ENCODE measurements around the gene RAB3C.
A peak's percentile ranks its signal among the peaks of the same experiment; 100 is the strongest.
"Not testable (repeated sequence)": the region's sequence is repeated elsewhere in the genome, so short reads cannot be mapped to it uniquely, and the experiment has no call there.

The RAB3C gene, protein sequence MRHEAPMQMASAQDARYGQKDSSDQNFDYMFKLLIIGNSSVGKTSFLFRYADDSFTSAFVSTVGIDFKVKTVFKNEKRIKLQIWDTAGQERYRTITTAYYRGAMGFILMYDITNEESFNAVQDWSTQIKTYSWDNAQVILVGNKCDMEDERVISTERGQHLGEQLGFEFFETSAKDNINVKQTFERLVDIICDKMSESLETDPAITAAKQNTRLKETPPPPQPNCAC

DNA sequence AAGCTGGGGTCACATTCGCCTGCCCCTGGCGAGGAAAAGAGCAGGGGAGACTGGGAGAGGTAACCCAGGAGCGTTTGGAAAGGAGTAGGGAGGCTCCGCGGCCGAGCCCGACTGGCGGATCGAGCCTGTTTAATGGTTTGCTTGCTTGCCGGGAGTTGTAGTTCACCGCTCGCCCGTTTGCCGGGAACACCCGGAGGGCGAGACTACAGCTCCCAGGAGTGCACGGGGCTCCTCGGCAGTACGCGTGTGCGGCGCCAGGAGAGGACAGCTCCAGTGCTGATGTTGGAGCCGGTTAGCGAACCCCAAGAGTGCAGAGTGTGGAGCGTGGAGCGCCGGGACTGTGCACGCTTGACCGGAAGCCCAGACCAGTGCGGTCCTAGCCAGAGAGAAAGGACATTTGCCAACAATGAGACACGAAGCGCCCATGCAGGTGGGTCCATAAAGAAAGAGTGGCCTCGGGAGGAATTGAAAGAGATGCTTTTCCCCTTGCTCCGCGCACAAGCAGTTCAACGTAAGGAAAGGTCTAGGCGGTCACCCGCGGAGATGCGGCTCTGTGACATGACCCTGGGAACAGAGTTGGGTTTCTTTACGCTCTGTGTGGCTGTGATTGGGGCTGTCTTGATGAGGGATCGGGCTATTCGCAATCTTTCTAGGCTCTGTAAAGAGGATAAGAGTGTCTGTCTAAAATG, at the start of gene RAB3C:
Gene RAB3C (plus strand): TSS at position 273 of the 689 bp plus-strand sequence. CDS start 134 bp downstream, at position 407.
- Histone ChIP-seq H3K4me3 (ENCODE audit: low read length) (peak within 1 kb of the TSS; percentile 81), H3K9ac (ENCODE audit: low read length) (peak within 1 kb of the TSS; percentile 58), H3K9me3 (ENCODE audit: control insufficient read depth, low read length) (no peaks in the 10 kb centered on the region), H3K27me3 (ENCODE audit: control insufficient read depth, insufficient read depth, low read length) (peaks cover 9% of the 10 kb centered on the region), H3K36me3 (ENCODE audit: control insufficient read depth, insufficient read depth, low read length) (no peaks in the 10 kb centered on the region), H3K4me1 (ENCODE audit: control insufficient read depth, insufficient read depth, low read length) (peaks cover 10% of the 10 kb centered on the region)

DNA sequence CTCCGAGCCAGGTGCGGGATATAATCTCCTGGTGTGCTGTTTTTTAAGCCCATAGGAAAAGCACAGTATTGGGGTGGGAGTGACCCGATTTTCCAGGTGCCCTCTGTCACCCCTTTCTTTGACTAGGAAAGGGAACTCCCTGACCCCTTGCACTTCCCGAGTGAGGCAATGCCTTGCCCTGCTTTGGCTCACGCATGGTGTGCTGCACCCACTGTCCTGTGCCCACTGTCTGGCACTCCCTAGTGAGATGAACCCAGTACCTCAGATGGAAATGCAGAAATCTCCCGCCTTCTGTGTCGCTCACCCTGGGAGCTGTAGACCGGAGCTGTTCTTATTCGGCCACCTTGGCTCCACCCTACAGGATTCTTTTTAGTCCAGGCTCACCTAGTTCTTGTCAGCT, 40.9 kb upstream of the RAB3C start:
- H3K36me3 ChIP-seq (ENCODE audit: control insufficient read depth, insufficient read depth, low read length); H3K4me3 ChIP-seq (ENCODE audit: low read length); H3K9ac ChIP-seq (ENCODE audit: low read length); H3K27me3 ChIP-seq (ENCODE audit: control insufficient read depth, insufficient read depth, low read length); H3K9me3 ChIP-seq (ENCODE audit: control insufficient read depth, low read length); H3K4me1 ChIP-seq (ENCODE audit: control insufficient read depth, insufficient read depth, low read length): not testable (repeated sequence)

DNA sequence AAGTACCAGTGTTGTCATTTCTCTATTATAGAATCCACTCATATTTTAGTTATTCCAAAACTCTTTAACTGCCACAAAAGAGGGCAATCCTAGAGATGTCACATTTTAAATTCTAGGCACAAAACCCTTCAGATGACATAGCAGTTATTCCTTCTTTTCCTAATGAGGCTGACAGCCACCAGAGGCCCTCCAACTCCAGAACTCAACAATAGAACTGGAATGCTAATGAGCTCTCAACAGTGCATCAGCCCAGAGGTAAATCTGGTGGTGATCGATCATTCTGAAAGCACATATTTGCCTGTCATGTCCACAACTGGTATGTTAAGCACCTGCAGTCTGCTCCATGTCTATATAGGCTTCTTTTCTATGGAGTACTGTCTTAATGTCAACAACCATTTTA, 40.2 kb upstream of the RAB3C start:
- Histone ChIP-seq H3K36me3 (ENCODE audit: control insufficient read depth, insufficient read depth, low read length) (no peaks in the 10 kb centered on the region), H3K4me1 (ENCODE audit: control insufficient read depth, insufficient read depth, low read length) (no peaks in the 10 kb centered on the region), H3K27me3 (ENCODE audit: control insufficient read depth, insufficient read depth, low read length) (no peaks in the 10 kb centered on the region), H3K4me3 (ENCODE audit: low read length) (no peak overlapping the region), H3K9me3 (ENCODE audit: control insufficient read depth, low read length) (no peaks in the 10 kb centered on the region), H3K9ac (ENCODE audit: low read length) (no peak overlapping the region)

DNA sequence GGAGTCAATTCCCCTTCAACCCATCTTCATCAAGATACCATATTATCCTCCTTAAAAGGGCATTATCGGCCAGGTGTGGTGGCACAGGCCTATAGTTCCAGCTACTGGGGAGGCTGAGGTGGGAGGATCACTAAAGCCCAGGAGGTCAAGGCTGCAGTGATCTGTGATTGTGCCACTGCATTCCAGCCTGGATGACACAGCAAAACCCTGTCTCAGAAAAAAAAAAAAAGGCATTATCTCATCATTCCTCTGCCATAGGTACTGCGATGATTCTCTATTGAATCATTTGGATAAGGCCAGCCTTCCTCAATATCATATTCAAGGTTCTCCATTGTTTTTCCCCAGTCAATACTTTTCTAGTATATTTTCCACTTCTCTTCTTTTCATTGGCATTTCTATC, 39.2 kb upstream of the RAB3C start:
- no peaks in the 10 kb centered on the region for H3K36me3 ChIP-seq (ENCODE audit: control insufficient read depth, insufficient read depth, low read length)
- no peak overlapping the region for H3K9ac ChIP-seq (ENCODE audit: low read length)
- no peaks in the 10 kb centered on the region for H3K4me1 ChIP-seq (ENCODE audit: control insufficient read depth, insufficient read depth, low read length)
- H3K27me3 ChIP-seq (ENCODE audit: control insufficient read depth, insufficient read depth, low read length) = no peaks in the 10 kb centered on the region
- no peak overlapping the region for H3K4me3 ChIP-seq (ENCODE audit: low read length)
- H3K9me3 ChIP-seq (ENCODE audit: control insufficient read depth, low read length) = no peaks in the 10 kb centered on the region

DNA sequence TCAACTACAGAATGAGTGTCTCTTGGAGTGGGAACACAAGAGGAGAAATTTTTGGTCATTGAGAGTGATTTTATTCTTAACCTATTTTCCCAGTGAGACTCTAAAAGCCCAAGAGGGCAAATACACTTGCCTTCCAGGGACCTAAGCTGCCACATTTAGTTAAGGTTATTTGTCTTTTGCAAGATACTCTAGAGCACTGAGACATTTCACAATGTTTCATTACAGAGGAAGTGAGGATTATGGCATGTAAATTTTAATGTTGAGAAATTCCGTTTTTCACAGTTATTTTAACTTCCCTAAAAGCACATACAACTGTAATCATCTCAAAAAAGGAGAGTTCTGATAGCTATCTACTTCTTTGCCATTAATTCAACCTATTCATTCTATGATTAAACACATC, 38.7 kb upstream of the RAB3C start:
- no peak overlapping the region for H3K4me3 ChIP-seq (ENCODE audit: low read length)
- no peak overlapping the region for H3K9ac ChIP-seq (ENCODE audit: low read length)
- no peaks in the 10 kb centered on the region for H3K9me3 ChIP-seq (ENCODE audit: control insufficient read depth, low read length)
- H3K36me3 ChIP-seq (ENCODE audit: control insufficient read depth, insufficient read depth, low read length) = no peaks in the 10 kb centered on the region
- no peaks in the 10 kb centered on the region for H3K27me3 ChIP-seq (ENCODE audit: control insufficient read depth, insufficient read depth, low read length)
- no peaks in the 10 kb centered on the region for H3K4me1 ChIP-seq (ENCODE audit: control insufficient read depth, insufficient read depth, low read length)

DNA sequence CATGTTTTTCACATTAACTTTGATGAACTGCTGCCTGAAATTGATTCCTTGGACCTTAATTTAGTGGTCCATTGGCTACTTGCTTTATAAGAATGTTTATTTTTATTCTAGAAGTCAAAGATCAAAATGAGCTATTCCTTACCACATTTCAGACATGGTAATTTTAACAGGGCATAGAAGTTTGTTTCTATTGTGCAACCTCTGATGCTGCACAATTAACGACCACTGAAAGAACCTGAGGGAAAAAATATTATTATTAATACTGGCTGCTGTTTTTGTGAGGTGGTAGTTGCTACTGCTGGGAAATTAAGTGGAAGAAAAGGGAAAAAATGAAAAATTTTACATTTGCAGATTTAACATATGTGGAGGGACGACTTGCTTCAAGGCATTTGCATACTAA, 37.9 kb upstream of the RAB3C start:
- no peak overlapping the region for H3K4me3 ChIP-seq (ENCODE audit: low read length)
- H3K36me3 ChIP-seq (ENCODE audit: control insufficient read depth, insufficient read depth, low read length) = no peaks in the 10 kb centered on the region
- H3K27me3 ChIP-seq (ENCODE audit: control insufficient read depth, insufficient read depth, low read length) = no peaks in the 10 kb centered on the region
- H3K4me1 ChIP-seq (ENCODE audit: control insufficient read depth, insufficient read depth, low read length) = no peaks in the 10 kb centered on the region
- H3K9ac ChIP-seq (ENCODE audit: low read length) = no peak overlapping the region
- H3K9me3 ChIP-seq (ENCODE audit: control insufficient read depth, low read length) = no peaks in the 10 kb centered on the region

DNA sequence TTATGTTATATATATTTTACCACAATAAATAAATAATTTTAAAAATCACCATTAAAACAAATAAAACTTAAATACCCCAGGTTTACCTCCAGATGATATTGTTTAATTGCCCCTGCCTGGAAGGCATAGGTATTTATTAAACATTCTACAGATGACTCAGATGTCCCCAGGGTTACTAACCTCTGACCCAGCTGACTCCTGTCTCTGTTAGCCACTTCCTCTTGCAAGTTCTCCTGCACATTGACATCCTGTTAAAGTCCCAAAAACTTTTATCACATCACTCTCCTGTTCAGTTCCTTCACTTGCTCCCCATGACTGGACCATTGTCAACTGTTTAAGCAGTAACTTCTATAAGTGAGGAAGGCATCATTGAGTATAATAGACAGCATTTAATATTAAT, 37.0 kb upstream of the RAB3C start:
- H3K9ac ChIP-seq (ENCODE audit: low read length) = no peak overlapping the region
- H3K4me1 ChIP-seq (ENCODE audit: control insufficient read depth, insufficient read depth, low read length) = no peaks in the 10 kb centered on the region

DNA sequence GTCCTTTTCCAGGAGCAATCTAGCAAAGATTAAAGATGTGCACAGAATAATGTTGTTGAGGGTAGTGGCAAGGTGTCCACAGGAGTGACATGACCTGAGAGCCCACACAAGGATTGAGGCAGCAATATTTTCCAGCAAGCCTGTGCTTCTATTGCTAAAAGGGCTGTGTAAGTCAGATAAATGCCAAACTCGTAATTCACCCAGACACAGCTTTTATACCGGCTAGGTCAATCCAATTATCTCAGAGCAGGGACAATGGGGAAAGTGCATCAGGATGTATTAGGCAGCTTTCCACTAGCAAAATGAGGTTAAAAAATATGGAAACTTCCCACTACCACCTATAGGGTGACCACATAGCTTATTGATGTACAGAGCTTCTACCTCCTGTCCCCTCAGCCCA, 34.8 kb upstream of the RAB3C start:
- Histone ChIP-seq H3K9ac (ENCODE audit: low read length) (no peak overlapping the region), H3K9me3 (ENCODE audit: control insufficient read depth, low read length) (no peaks in the 10 kb centered on the region), H3K4me1 (ENCODE audit: control insufficient read depth, insufficient read depth, low read length) (no peaks in the 10 kb centered on the region), H3K27me3 (ENCODE audit: control insufficient read depth, insufficient read depth, low read length) (no peaks in the 10 kb centered on the region), H3K4me3 (ENCODE audit: low read length) (no peak overlapping the region), H3K36me3 (ENCODE audit: control insufficient read depth, insufficient read depth, low read length) (no peaks in the 10 kb centered on the region)

More for the DNA sequence above, 37.0 kb upstream of the RAB3C start:
- Histone ChIP-seq H3K9me3 (ENCODE audit: control insufficient read depth, low read length) (no peaks in the 10 kb centered on the region), H3K36me3 (ENCODE audit: control insufficient read depth, insufficient read depth, low read length) (no peaks in the 10 kb centered on the region), H3K27me3 (ENCODE audit: control insufficient read depth, insufficient read depth, low read length) (no peaks in the 10 kb centered on the region), H3K4me3 (ENCODE audit: low read length) (no peak overlapping the region)

DNA sequence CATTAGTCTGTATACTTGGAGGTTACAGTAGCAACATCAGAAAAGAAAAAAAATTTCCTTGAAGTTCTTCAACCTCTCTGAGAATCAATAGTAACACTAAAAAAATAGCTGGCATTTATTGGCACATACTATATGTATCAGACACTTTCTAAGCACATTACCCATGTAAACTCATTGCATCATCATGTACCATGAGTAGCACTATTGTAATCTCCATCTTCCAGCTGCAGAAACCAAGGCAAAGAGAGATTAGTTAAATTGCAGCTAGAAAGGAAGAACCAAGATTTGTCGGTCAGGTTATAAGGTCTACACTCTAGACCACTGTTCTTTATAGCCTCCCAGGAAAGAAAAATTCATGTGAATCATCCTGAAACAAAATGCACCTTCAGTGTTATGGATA, 31.4 kb upstream of the RAB3C start:
- H3K4me1 ChIP-seq (ENCODE audit: control insufficient read depth, insufficient read depth, low read length) = no peaks in the 10 kb centered on the region
- no peaks in the 10 kb centered on the region for H3K36me3 ChIP-seq (ENCODE audit: control insufficient read depth, insufficient read depth, low read length)
- no peak overlapping the region for H3K9ac ChIP-seq (ENCODE audit: low read length)
- no peak overlapping the region for H3K4me3 ChIP-seq (ENCODE audit: low read length)
- H3K27me3 ChIP-seq (ENCODE audit: control insufficient read depth, insufficient read depth, low read length) = no peaks in the 10 kb centered on the region
- H3K9me3 ChIP-seq (ENCODE audit: control insufficient read depth, low read length) = no peaks in the 10 kb centered on the region

DNA sequence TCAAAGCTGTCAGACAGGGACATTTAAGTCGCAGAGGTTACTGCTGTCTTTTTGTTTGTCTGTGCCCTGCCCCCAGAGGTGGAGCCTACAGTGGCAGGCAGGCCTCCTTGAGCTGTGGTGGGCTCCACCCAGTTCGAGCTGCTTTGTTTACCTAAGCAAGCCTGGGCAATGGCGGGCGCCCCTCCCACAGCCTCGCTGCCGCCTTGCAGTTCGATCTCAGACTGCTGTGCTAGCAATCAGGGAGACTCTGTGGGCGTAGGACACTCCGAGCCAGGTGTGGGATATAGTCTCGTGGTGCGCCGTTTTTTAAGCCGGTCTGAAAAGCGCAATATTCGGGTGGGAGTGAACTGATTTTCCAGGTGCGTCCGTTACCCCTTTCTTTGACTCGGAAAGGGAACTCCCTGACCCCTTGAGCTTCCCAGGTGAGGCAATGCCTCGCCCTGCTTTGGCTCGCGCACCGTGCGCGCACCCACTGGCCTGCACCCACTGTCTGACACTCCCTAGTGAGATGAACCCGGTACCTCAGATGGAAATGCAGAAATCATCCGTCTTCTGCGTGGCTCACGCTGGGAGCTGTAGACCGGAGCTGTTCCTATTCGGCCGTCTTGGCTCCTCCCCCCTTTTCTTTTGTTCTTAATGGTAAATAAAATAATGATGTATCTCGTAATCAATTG, 25.1 kb upstream of the RAB3C start:
- not testable (repeated sequence) for H3K4me1 ChIP-seq (ENCODE audit: control insufficient read depth, insufficient read depth, low read length); H3K4me3 ChIP-seq (ENCODE audit: low read length); H3K9ac ChIP-seq (ENCODE audit: low read length); H3K9me3 ChIP-seq (ENCODE audit: control insufficient read depth, low read length); H3K36me3 ChIP-seq (ENCODE audit: control insufficient read depth, insufficient read depth, low read length); H3K27me3 ChIP-seq (ENCODE audit: control insufficient read depth, insufficient read depth, low read length)

DNA sequence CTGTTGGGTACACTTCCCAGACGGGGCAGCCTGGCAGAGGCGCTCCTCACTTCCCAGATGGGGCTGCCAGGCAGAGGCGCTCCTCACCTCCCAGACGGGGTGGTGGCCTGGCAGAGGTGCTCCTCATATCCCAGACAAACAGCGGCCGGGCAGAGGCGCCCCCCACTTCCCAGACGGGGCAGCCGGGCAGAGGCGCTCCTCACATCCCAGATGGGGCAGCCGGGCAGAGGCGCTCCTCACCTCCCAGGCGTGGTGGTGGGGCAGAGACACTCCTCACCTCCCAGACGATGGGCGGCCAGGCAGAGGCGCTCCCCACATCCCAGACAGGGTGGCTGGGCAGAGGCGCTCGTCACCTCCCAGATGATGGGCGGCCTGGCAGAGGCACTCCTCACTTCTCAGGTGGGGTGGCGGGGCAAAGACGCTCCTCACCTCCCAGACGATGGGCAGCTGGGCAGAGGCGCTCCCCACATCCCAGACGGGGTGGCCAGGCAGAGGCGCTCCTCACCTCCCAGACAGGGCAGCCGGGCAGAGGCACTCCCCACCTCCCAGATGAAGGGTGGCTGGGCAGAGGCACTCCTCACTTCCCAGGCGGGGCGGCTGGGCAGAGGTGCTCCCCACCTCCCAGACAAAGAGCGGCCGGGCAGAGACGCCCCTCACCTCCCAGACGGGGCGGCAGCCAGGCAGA, 19.7 kb upstream of the RAB3C start:
- H3K36me3 ChIP-seq (ENCODE audit: control insufficient read depth, insufficient read depth, low read length); H3K4me3 ChIP-seq (ENCODE audit: low read length); H3K9me3 ChIP-seq (ENCODE audit: control insufficient read depth, low read length); H3K9ac ChIP-seq (ENCODE audit: low read length); H3K27me3 ChIP-seq (ENCODE audit: control insufficient read depth, insufficient read depth, low read length); H3K4me1 ChIP-seq (ENCODE audit: control insufficient read depth, insufficient read depth, low read length): not testable (repeated sequence)
